ENCODE measurements around the gene CLASRP. TPM values are rescaled to one million over a fixed set of nuclear protein-coding genes. Genes with fewer than 3 reads are reported as not detected.

CLASRP gene
- total RNA-seq, 1 experiment from 2014 or later, result 79.9 TPM

GRCh38 chr19:45079063-45079910 is 40.4 kb downstream of the CLASRP start, which contains the start of gene GEMIN7 (continued):
- TF ChIP-seq EZH2phosphoT487 (IDR thresholded peaks at IDR 0.05; ENCODE audit: borderline replicate concordance) (no peak), SIN3A (IDR thresholded peaks at IDR 0.05; ENCODE audit: low read depth) (peak; percentile 84), ELF1 (IDR thresholded peaks at IDR 0.05; ENCODE audit: borderline replicate concordance, low read depth) (no peak), POLR2A (IDR thresholded peaks at IDR 0.05; ENCODE audit: borderline replicate concordance, extremely low read depth, insufficient read depth, insufficient read length) (no peak), ATF3 (IDR thresholded peaks at IDR 0.05) (no peak)

GRCh38 chr19:45079911-45080370 is 41.1 kb downstream of the CLASRP start:
- Histone ChIP-seq H3K9me3 (ENCODE audit: control insufficient read depth in 1 of 2, insufficient read depth in 1 of 2, low read depth in 1 of 2, low read length in 2 of 2) (no peaks in the 10 kb centered on the region), H3K79me2 (ENCODE audit: insufficient read depth, low read length) (peaks cover 59% of the 10 kb centered on the region), H2AFZ (ENCODE audit: low read depth, low read length, poor library complexity, severe bottlenecking) (no peak overlapping the region), H3K9ac (ENCODE audit: low read length) (peak overlapping the region; percentile 98), H3K27ac (ENCODE audit: low read depth, low read length) (peak overlapping the region; percentile 73), H4K20me1 (ENCODE audit: insufficient read depth) (no peaks in the 10 kb centered on the region), H3K4me1 (ENCODE audit: control insufficient read depth in 1 of 2, insufficient read depth in 2 of 2, low read length in 2 of 2) (peaks cover 26 to 40% of the 10 kb centered on the region in 2 experiments), H3K9me2 (ENCODE audit: insufficient read depth) (no peaks in the 10 kb centered on the region), H3K4me3 (replicated peaks in 1 of 2; ENCODE audit: low read depth in 1 of 2, low read length in 2 of 2) (peak overlapping the region; percentile 99), H3K36me3 (ENCODE audit: control insufficient read depth in 1 of 2, insufficient read depth in 2 of 2, low read length in 2 of 2) (peaks cover 2 to 15% of the 10 kb centered on the region in 2 experiments; a peak in 2 of 4 replicates), H3K27me3 (ENCODE audit: insufficient read depth, low read length) (no peaks in the 10 kb centered on the region), H3K4me2 (ENCODE audit: low read length) (peak overlapping the region; percentile 91)
- RAD21 ChIA-PET (ENCODE audit: low non-redundant PET in 1 of 2, low total read pairs in 2 of 2, uncharacterized antibody in 2 of 2, unreplicated experiment in 2 of 2), result interaction anchor here in 1 of 2 experiments (0.8 kb wide), 1 partner anchor 190 kb away, joined by 3 read pairs; no protein-coding TSS in a partner anchor
- ATAC-seq (no peak), DNase-seq (ENCODE audit: low read depth, low spot score) (no peak)
- CTCF ChIA-PET, result interaction anchor here (1.1 kb wide), 2 partner anchors 11 to 20 kb away, joined by 4 to 5 read pairs; no protein-coding TSS in a partner anchor
- intact Hi-C loops (cut with micrococcal nuclease), result loop anchor here (5.0 kb wide), 1 partner anchor 257 kb away; no protein-coding TSS in a partner anchor
- POLR2A ChIA-PET, result interaction anchor here (2.9 kb wide), 1 partner anchor 12 kb away, joined by 10 read pairs; the partner anchor contains the start of gene PPP1R37
- TF ChIP-seq REST (IDR thresholded peaks at IDR 0.05; ENCODE audit: low read depth) (no peak), EZH2 (IDR thresholded peaks at IDR 0.05) (no peak)
- BruUV-seq (replicated peaks), result no TSS peak

Measured in HCT116 (cell line).